H1 (cell line): ENCODE measurements around the gene LBP. TPM values are rescaled to one million over a fixed set of nuclear protein-coding genes. Genes with fewer than 3 reads are reported as not detected.

Experiments
- ASH2L ChIP-seq: fragments of 200-600, 300-600 bp; sonication (generic); IDR thresholded peaks from one replicate; pipeline ENCODE4 v1.7.1; 2017; ENCODE audit warnings: low read length
- CBX8 ChIP-seq: fragments of 300-800, 300-1000 bp; sonication (generic); IDR thresholded peaks from 2 replicates; pipeline ENCODE4 v1.7.1; 2016; ENCODE audit warnings: low read depth, low read length, borderline replicate concordance
- CHD2 ChIP-seq: IDR thresholded peaks from 2 replicates; pipeline ENCODE4 v1.6.1; 2012; ENCODE audit warnings: low read length, improper control_type of control experiment
- HDAC6 ChIP-seq: IDR thresholded peaks from one replicate; pipeline ENCODE4 v1.7.1; 2012; ENCODE audit warnings: low read depth, mild to moderate bottlenecking, inconsistent platforms, low read length, moderate library complexity
- KDM5A ChIP-seq: fragments of 200-600 bp; IDR thresholded peaks from 2 replicates; pipeline ENCODE4 v1.7.1; 2012; ENCODE audit warnings: mild to moderate bottlenecking, low read length, inconsistent platforms, mixed read lengths
- SP1 ChIP-seq: IDR thresholded peaks from 2 replicates; pipeline ENCODE4 v1.6.1; 2011; ENCODE audit warnings: low read depth, low read length
- SP2 ChIP-seq: IDR thresholded peaks from 2 replicates; pipeline ENCODE4 v1.6.1; 2012; ENCODE audit warnings: mild to moderate bottlenecking, low read length, inconsistent platforms
- SRF ChIP-seq: IDR thresholded peaks from 2 replicates; pipeline ENCODE4 v1.6.1; 2011; ENCODE audit warnings: mild to moderate bottlenecking, low read depth, low read length, moderate library complexity
- polyA plus RNA-seq, 7 experiments: library from polyadenylated mRNA; depleted of rRNA in 3 of 7; stranded (reverse) in 5 of 7; unstranded in 2 of 7; fragments of >200 nt in 5 of 7; fragments of 200-250 nt in 2 of 7; gene quantifications; 1 replicate in 5 of 7; 2 replicates in 1 of 7; 4 replicates in 1 of 7; pipeline versions ENCODE4 v1.2.1 to v1.2.3, GENCODE V29; 2011 to 2013; ENCODE audit warnings: missing spikeins in 2 of 7, mixed read lengths in 2 of 7
- total RNA-seq: library from RNA; stranded (reverse); fragmentation: NEBNext Ultra II Directional; extraction: Animal tissue kit (Norgen Biotek cat#: 25700); gene quantifications from 2 replicates; pipeline ENCODE4 v1.2.1, GENCODE V29; 2021
- TF ChIP-seq, protein P1 (sequence below): fragments of 300-600 bp; sonication (generic); IDR thresholded peaks from 2 replicates; pipeline ENCODE4 v1.7.1; 2012; ENCODE audit warnings: low read length, moderate library complexity, mild to moderate bottlenecking, inconsistent platforms; ENCODE audit not compliant: insufficient replicate concordance
- TF ChIP-seq, protein P2 (sequence below): IDR thresholded peaks from 2 replicates; pipeline ENCODE4 v1.6.1; 2011; ENCODE audit warnings: low read depth, mild to moderate bottlenecking, low read length; ENCODE audit not compliant: insufficient read depth

Gene LBP
- total and polyA plus RNA-seq, 2 of the 8 experiments (the other 6 are each of a cell fraction or from before 2014, with no cell fraction given), result 0.60 to 0.63 TPM

DNA sequence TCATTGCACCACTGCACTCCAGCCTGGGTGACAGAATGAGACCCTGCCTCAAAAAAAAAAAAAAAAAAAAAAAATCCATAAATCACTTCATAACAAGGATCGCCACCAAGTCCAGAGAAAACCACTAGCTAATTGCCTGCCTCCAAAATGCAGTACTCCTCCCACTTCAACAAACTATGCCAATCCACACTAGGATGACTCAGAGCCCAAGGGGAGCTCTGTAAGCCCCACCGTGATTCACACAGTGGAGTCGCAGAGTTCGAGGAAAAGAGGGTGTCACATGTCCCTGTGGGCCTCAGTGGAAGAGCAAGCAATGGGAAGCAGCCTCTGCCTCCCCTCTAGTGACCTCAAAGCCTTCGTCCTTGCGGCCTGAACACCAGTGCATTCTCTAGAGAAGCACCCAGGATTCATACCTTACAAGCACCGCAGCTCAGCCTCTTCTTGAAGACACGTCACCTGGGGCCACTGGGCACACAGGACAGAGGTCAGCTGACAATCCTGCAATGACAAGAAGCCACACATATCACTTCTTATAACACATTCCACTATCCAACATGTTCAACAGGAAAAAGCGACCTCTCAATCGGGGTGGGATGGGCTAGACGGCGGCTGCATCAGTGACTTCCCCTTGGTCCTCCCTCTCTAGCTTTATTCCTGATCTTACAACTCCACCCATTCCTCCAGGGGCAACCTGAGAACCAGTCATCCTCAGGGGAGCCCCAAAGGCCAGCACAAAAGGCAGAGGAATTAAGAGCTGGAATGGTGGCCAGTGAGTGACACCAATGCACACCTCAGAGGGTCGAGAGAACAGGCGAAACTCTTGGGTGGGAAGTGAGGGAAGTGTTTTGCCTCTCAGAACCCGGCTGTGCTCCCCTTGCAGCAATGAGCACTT lies 80.0 kb downstream of the LBP start (continued):
- TF ChIP-seq, protein P1, sequence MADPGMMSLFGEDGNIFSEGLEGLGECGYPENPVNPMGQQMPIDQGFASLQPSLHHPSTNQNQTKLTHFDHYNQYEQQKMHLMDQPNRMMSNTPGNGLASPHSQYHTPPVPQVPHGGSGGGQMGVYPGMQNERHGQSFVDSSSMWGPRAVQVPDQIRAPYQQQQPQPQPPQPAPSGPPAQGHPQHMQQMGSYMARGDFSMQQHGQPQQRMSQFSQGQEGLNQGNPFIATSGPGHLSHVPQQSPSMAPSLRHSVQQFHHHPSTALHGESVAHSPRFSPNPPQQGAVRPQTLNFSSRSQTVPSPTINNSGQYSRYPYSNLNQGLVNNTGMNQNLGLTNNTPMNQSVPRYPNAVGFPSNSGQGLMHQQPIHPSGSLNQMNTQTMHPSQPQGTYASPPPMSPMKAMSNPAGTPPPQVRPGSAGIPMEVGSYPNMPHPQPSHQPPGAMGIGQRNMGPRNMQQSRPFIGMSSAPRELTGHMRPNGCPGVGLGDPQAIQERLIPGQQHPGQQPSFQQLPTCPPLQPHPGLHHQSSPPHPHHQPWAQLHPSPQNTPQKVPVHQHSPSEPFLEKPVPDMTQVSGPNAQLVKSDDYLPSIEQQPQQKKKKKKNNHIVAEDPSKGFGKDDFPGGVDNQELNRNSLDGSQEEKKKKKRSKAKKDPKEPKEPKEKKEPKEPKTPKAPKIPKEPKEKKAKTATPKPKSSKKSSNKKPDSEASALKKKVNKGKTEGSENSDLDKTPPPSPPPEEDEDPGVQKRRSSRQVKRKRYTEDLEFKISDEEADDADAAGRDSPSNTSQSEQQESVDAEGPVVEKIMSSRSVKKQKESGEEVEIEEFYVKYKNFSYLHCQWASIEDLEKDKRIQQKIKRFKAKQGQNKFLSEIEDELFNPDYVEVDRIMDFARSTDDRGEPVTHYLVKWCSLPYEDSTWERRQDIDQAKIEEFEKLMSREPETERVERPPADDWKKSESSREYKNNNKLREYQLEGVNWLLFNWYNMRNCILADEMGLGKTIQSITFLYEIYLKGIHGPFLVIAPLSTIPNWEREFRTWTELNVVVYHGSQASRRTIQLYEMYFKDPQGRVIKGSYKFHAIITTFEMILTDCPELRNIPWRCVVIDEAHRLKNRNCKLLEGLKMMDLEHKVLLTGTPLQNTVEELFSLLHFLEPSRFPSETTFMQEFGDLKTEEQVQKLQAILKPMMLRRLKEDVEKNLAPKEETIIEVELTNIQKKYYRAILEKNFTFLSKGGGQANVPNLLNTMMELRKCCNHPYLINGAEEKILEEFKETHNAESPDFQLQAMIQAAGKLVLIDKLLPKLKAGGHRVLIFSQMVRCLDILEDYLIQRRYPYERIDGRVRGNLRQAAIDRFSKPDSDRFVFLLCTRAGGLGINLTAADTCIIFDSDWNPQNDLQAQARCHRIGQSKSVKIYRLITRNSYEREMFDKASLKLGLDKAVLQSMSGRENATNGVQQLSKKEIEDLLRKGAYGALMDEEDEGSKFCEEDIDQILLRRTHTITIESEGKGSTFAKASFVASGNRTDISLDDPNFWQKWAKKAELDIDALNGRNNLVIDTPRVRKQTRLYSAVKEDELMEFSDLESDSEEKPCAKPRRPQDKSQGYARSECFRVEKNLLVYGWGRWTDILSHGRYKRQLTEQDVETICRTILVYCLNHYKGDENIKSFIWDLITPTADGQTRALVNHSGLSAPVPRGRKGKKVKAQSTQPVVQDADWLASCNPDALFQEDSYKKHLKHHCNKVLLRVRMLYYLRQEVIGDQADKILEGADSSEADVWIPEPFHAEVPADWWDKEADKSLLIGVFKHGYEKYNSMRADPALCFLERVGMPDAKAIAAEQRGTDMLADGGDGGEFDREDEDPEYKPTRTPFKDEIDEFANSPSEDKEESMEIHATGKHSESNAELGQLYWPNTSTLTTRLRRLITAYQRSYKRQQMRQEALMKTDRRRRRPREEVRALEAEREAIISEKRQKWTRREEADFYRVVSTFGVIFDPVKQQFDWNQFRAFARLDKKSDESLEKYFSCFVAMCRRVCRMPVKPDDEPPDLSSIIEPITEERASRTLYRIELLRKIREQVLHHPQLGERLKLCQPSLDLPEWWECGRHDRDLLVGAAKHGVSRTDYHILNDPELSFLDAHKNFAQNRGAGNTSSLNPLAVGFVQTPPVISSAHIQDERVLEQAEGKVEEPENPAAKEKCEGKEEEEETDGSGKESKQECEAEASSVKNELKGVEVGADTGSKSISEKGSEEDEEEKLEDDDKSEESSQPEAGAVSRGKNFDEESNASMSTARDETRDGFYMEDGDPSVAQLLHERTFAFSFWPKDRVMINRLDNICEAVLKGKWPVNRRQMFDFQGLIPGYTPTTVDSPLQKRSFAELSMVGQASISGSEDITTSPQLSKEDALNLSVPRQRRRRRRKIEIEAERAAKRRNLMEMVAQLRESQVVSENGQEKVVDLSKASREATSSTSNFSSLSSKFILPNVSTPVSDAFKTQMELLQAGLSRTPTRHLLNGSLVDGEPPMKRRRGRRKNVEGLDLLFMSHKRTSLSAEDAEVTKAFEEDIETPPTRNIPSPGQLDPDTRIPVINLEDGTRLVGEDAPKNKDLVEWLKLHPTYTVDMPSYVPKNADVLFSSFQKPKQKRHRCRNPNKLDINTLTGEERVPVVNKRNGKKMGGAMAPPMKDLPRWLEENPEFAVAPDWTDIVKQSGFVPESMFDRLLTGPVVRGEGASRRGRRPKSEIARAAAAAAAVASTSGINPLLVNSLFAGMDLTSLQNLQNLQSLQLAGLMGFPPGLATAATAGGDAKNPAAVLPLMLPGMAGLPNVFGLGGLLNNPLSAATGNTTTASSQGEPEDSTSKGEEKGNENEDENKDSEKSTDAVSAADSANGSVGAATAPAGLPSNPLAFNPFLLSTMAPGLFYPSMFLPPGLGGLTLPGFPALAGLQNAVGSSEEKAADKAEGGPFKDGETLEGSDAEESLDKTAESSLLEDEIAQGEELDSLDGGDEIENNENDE, result no peak
- TF ChIP-seq CHD2, result no peak
- TF ChIP-seq, protein P2, sequence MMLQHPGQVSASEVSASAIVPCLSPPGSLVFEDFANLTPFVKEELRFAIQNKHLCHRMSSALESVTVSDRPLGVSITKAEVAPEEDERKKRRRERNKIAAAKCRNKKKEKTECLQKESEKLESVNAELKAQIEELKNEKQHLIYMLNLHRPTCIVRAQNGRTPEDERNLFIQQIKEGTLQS, result no peak
- TF ChIP-seq HDAC6, result no peak
- TF ChIP-seq SP1, result no peak
- TF ChIP-seq ASH2L, result no peak
- TF ChIP-seq SP2, result no peak
- no peak for TF ChIP-seq SRF
- no peak for TF ChIP-seq CBX8
- no peak for TF ChIP-seq KDM5A
